Vagina (tissue), 2 donors: ENCODE results near the gene DNAJB8. TPM values are rescaled to one million over a fixed set of nuclear protein-coding genes. Genes with fewer than 3 reads are reported as not detected.
A peak's percentile ranks its signal among the peaks of the same experiment; 100 is the strongest.

Source experiments
- DNase-seq, 2 donors: peaks; one replicate each; pipeline ENCODE4 v3.0.0-alpha.2; 2017; ENCODE audit errors: extremely low spot score in 2 of 2
- H3K27ac ChIP-seq: fragments of 200-600 bp; sonication (generic); one replicate; pipeline ENCODE4 v1.5.1; 2019
- H3K27me3 ChIP-seq: fragments of 200-600 bp; sonication (generic); one replicate; pipeline ENCODE4 v1.5.1; 2019
- H3K36me3 ChIP-seq, 2 donors: fragments of 200-600 bp; sonication (generic); one replicate each; pipeline ENCODE4 v1.5.1; 2017 to 2019
- H3K4me1 ChIP-seq: fragments of 200-600 bp; sonication (generic); one replicate; pipeline ENCODE4 v1.5.1; 2019
- H3K4me3 ChIP-seq, 2 donors: fragments of 200-600 bp; sonication (generic); 1 replicate in 1 of 2; 2 replicates in 1 of 2; pipeline ENCODE4 v1.5.1; 2016 to 2019
- H3K9me3 ChIP-seq: fragments of 200-600 bp; sonication (generic); one replicate; pipeline ENCODE4 v1.5.1; 2019
- POLR2A ChIP-seq, 2 donors: fragments of 450-650 bp; IDR thresholded peaks; one replicate each; pipeline ENCODE4 v1.6.1; 2017; ENCODE audit warnings: antibody characterized with exemption in 2 of 2, mild to moderate bottlenecking in 2 of 2, moderate library complexity in 2 of 2
- POLR2AphosphoS5 ChIP-seq, 2 donors: sonication (generic); formaldehyde crosslinking; IDR thresholded peaks; one replicate each; pipeline ENCODE4 v1.9.0; 2017; ENCODE audit warnings: antibody characterized with exemption in 2 of 2, mild to moderate bottlenecking in 2 of 2, low read depth in 1 of 2; ENCODE audit not compliant: insufficient read depth in 1 of 2
- intact Hi-C: fragments of 100-400 bp; cut with DNase I; formaldehyde crosslinking; loops from one replicate; pipeline ENCODE4 v1.15.1; 2023
- total RNA-seq: library from RNA; depleted of rRNA; stranded (reverse); fragments of >200 nt; gene quantifications from one replicate; pipeline ENCODE4 v1.2.3, GENCODE V29; 2016
- TF ChIP-seq, protein P1 (sequence below), 3 experiments: fragments of 450-650 bp in 2 of 3; fragments of 200-600 bp in 1 of 3; sonication (generic) in 1 of 3; IDR thresholded peaks; one replicate each; pipeline ENCODE4 v1.5.1; 2017 to 2019; ENCODE audit warnings: antibody characterized with exemption in 3 of 3, mild to moderate bottlenecking in 2 of 3, moderate library complexity in 2 of 3

The DNAJB8 gene
- total RNA-seq, 1 donor from 2014 or later = not detected

DNA sequence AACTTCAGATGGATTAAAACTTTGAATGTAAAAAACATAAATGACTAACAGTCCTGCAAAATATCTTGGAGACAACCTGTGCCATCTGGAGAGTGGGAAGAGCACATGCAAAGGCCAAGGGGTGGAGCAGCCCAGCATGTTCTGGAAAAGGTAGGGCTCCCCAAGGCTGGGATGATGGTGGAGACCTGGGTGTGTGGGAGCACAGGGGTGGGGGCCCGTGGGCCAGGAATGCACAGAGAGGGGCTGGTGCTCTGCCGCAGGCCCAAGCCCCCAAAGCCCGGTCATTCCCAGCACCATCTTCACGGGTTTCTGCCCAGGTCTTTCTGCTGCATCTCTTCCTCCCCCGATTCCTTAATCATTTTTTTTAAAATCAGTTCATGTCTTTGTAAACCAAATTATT lies 36.0 kb upstream of the DNAJB8 start:
- no peak for TF ChIP-seq POLR2AphosphoS5 (IDR thresholded peaks at IDR 0.05; ENCODE audit: insufficient read depth in 1 of 2, low read depth in 1 of 2)
- TF ChIP-seq, protein P1, sequence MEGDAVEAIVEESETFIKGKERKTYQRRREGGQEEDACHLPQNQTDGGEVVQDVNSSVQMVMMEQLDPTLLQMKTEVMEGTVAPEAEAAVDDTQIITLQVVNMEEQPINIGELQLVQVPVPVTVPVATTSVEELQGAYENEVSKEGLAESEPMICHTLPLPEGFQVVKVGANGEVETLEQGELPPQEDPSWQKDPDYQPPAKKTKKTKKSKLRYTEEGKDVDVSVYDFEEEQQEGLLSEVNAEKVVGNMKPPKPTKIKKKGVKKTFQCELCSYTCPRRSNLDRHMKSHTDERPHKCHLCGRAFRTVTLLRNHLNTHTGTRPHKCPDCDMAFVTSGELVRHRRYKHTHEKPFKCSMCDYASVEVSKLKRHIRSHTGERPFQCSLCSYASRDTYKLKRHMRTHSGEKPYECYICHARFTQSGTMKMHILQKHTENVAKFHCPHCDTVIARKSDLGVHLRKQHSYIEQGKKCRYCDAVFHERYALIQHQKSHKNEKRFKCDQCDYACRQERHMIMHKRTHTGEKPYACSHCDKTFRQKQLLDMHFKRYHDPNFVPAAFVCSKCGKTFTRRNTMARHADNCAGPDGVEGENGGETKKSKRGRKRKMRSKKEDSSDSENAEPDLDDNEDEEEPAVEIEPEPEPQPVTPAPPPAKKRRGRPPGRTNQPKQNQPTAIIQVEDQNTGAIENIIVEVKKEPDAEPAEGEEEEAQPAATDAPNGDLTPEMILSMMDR (IDR thresholded peaks at IDR 0.05) = no peak
- no peaks in the 10 kb centered on the region for H3K27me3 ChIP-seq
- H3K27ac ChIP-seq = no peak overlapping the region
- no peaks in the 10 kb centered on the region for H3K4me1 ChIP-seq
- H3K9me3 ChIP-seq = no peaks in the 10 kb centered on the region
- intact Hi-C loops = loop anchor here (5.0 kb wide), 1 partner anchor 85 kb away; no protein-coding TSS in a partner anchor
- H3K36me3 ChIP-seq = no peaks in the 10 kb centered on the region
- no peak overlapping the region for H3K4me3 ChIP-seq
- peak; percentile 22 to 34 for DNase-seq

DNA sequence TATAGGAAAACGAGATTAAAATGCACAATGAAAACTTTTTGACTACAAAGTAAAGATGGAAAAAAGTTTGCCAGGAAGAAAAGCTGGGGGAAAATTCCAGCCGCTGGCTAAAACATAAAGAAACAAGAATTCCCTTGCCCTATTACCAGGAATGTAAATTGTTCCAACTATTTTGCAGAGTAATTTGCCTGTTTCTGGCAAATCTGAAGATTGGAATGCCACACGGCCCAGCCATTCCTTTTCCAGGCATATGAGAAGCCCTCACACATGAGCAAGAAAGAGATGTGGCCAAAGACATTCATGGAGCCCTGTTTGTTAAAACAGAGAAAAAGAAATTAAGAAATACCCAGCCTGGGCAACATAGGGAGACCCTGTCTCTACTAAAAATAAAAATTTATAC lies 34.7 kb upstream of the DNAJB8 start:
- no peak for DNase-seq
- Histone ChIP-seq H3K27me3 (no peaks in the 10 kb centered on the region), H3K4me1 (peaks cover 11% of the 10 kb centered on the region), H3K27ac (no peak overlapping the region), H3K4me3 (no peak overlapping the region), H3K9me3 (no peaks in the 10 kb centered on the region), H3K36me3 (no peaks in the 10 kb centered on the region)
- no peak for TF ChIP-seq POLR2A (IDR thresholded peaks at IDR 0.05)
- TF ChIP-seq POLR2AphosphoS5 (IDR thresholded peaks at IDR 0.05; ENCODE audit: insufficient read depth in 1 of 2, low read depth in 1 of 2) = no peak
- TF ChIP-seq, protein P1 (IDR thresholded peaks at IDR 0.05) = no peak
- intact Hi-C loops = loop anchor here (5.0 kb wide), 1 partner anchor 84 kb away; no protein-coding TSS in a partner anchor

DNA sequence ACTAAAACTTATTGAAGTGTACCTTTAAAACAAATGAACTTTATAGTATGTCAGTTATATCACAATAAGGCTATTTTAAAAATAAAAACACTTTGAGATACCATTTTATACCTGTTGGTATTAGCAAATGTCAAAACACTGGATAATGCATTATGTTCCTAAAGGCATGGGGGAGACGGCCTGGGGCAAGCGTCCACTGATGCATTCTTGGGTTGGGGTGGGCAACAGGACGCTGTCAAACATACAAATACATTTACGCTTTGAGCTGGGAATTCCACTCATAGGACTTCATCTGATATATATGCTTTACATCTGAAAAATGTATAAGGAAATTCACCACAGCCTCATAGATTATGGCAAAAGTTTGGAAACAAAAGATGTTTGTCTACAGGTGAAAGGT lies 33.9 kb upstream of the DNAJB8 start:
- H3K9me3 ChIP-seq = no peaks in the 10 kb centered on the region
- H3K27me3 ChIP-seq = no peaks in the 10 kb centered on the region
- peak in 1 of 2 donors; percentile 13 for DNase-seq
- H3K4me3 ChIP-seq = no peak overlapping the region
- no peaks in the 10 kb centered on the region for H3K36me3 ChIP-seq
- intact Hi-C loops = loop anchor here (5.0 kb wide), 1 partner anchor 83 kb away; no protein-coding TSS in a partner anchor
- TF ChIP-seq POLR2AphosphoS5 (IDR thresholded peaks at IDR 0.05; ENCODE audit: insufficient read depth in 1 of 2, low read depth in 1 of 2) (no peak), POLR2A (IDR thresholded peaks at IDR 0.05) (no peak)
- TF ChIP-seq, protein P1 (IDR thresholded peaks at IDR 0.05) = no peak
- H3K4me1 ChIP-seq = peaks cover 11% of the 10 kb centered on the region
- no peak overlapping the region for H3K27ac ChIP-seq

DNA sequence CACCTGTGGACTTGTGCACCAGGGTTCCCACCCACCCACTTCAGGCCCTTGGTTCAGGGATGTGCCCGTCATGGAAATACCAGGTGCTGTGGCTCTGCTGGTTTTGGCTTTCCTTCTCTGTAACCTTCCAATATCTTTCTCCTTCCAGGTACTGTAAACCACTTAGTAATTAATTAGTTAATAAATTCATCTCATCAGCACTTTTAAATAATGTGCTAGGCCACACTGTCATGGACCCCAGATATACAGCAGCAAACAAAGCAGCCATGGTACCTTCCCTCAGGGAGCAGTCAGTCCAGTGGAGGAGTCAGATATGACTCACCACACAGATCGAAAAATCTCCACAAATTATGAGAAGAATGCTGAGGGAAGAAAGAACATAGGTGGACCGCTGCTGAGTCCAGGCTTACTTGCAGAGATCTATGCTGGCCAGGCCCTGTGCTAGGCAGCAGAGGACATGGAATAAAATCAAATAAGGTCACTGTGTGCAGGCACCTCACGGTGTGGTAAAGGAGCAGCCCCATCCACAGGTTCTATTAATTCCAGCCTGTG lies 33.1 kb upstream of the DNAJB8 start:
- H3K27ac ChIP-seq = no peak overlapping the region
- H3K4me1 ChIP-seq = peaks cover 11% of the 10 kb centered on the region
- H3K27me3 ChIP-seq = no peaks in the 10 kb centered on the region
- no peak for TF ChIP-seq POLR2A (IDR thresholded peaks at IDR 0.05)
- TF ChIP-seq POLR2AphosphoS5 (IDR thresholded peaks at IDR 0.05; ENCODE audit: insufficient read depth in 1 of 2, low read depth in 1 of 2) = no peak
- TF ChIP-seq, protein P1 (IDR thresholded peaks at IDR 0.05) = no peak
- DNase-seq = peak in 1 of 2 donors; percentile 69
- intact Hi-C loops = loop anchor here (5.0 to 10.0 kb wide), 4 partner anchors 72 to 415 kb away; no protein-coding TSS in a partner anchor
- no peaks in the 10 kb centered on the region for H3K9me3 ChIP-seq
- H3K36me3 ChIP-seq = no peaks in the 10 kb centered on the region
- no peak overlapping the region for H3K4me3 ChIP-seq

DNA sequence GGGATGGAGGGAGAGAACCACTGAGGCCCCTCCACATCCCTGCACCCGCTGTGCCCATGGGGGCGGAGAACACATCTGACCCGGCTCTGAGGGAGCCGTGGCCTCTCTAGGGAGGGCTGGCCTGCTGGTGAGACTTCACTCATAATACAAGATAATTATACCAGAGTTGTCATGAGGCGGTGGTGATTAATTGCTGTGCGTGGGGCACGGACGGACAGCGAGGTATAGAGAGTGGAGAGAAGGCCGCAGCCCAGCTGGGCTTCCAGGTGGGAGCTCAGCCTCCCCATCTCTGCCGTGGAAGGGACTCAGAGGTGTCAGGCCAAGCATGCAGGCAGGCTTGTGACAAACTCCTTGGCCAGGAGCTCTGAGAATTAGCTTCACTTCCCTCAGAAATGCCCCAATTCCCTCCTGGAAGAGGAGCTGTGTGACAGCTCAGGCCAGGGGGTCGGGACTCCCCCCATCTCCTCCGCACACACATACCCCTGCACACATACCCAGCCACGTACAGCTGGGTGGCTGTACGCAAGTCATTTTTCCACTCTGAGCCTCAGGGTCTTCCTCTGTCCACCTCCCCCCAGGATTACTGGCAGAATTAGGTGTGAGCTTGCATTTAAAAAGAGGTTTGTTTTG lies 32.3 kb upstream of the DNAJB8 start:
- no peak for TF ChIP-seq POLR2AphosphoS5 (IDR thresholded peaks at IDR 0.05; ENCODE audit: insufficient read depth in 1 of 2, low read depth in 1 of 2)
- no peak for TF ChIP-seq POLR2A (IDR thresholded peaks at IDR 0.05)
- TF ChIP-seq, protein P1 (IDR thresholded peaks at IDR 0.05) = no peak
- H3K4me1 ChIP-seq = peaks cover 11% of the 10 kb centered on the region

More for the DNA sequence above, 32.3 kb upstream of the DNAJB8 start:
- H3K27me3 ChIP-seq = no peaks in the 10 kb centered on the region
- H3K27ac ChIP-seq = no peak overlapping the region
- H3K4me3 ChIP-seq = no peak overlapping the region
- H3K36me3 ChIP-seq = no peaks in the 10 kb centered on the region
- peak in 1 of 2 donors; percentile 85 for DNase-seq
- no peaks in the 10 kb centered on the region for H3K9me3 ChIP-seq
- intact Hi-C loops = loop anchor here (5.0 to 10.0 kb wide), 3 partner anchors 72 to 414 kb away; no protein-coding TSS in a partner anchor
